HG02884 (cell line): Measurements from ENCODE around the gene SETD1B.

Source experiments
- ATAC-seq: cut with Tn5 transposase; IDR thresholded peaks from one replicate; pipeline ENCODE4 v1.9.1; 2021; ENCODE audit warnings: mild to moderate bottlenecking, moderate library complexity; ENCODE audit not compliant: unreplicated experiment

Gene SETD1B

GRCh38 chr12:121794534-121795033 is 9.2 kb upstream of the SETD1B start:
- ATAC-seq: peak; percentile 1

GRCh38 chr12:121795034-121795968 is 8.5 kb upstream of the SETD1B start:
- ATAC-seq: no peak

DNA sequence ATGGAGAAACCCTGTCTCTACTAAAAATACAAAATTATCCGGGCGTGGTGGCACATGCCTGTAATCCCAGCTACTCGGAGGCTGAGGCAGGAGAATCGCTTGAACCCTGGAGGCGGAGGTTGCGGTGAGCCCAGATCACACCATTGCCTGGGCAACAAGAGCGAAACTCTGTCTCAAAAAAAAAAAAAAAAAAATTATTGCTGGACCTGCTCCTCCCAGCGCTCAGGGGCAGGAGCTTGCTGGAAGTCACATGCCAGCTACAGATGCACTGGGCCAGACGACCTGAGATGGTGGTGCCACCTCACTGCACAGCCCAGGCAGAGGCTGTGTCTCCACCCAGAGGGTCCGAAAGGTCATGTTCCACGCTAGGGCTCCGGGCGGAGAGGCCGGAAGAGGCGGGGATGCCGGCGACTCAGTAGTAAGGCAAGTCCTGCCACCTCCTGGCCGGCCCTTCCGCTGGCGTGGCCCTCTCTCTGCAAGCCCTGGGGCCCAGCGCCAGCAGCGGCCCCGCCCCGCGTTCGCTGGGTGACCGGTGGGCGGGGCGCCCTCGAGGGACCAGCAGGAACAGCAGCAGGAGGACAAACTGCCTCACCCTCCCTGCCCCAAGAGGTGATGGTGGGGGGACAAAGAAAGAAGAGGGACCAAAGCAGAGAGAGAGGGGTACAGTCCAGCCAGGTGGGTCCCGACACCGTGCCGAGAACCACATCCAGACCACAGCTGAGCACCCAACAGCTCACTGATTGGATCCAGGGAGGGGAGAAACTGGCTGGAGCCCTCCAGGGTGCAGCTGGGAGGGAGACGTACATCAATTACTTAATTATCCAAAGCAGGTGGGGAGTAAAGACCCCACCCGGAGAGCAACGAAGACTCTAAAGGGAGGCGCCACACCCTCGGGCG is 6.7 kb upstream of the SETD1B start:
- no peak for ATAC-seq

GRCh38 chr12:121797937-121798786 is 5.6 kb upstream of the SETD1B start:
- no peak for ATAC-seq

DNA sequence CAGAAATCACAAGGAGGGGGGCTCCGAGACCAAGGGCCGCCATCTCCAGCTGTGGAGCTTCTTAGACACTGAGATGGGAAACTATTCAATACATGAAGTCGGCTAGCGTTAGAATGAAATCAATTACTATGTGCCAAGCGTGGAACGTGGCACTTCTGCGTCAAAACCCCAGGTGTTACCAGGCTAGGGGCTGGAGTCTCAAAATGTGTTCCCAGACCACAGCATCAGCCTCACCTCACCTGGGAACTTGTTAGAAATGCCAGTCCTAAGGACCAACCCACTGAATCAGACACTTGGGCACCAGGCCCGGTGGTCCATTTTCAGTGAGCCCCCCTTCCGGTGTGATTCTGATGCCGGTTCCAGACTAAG is 5.0 kb upstream of the SETD1B start:
- ATAC-seq: no peak

GRCh38 chr12:121799156-121799841 is 4.5 kb upstream of the SETD1B start:
- ATAC-seq: no peak

DNA sequence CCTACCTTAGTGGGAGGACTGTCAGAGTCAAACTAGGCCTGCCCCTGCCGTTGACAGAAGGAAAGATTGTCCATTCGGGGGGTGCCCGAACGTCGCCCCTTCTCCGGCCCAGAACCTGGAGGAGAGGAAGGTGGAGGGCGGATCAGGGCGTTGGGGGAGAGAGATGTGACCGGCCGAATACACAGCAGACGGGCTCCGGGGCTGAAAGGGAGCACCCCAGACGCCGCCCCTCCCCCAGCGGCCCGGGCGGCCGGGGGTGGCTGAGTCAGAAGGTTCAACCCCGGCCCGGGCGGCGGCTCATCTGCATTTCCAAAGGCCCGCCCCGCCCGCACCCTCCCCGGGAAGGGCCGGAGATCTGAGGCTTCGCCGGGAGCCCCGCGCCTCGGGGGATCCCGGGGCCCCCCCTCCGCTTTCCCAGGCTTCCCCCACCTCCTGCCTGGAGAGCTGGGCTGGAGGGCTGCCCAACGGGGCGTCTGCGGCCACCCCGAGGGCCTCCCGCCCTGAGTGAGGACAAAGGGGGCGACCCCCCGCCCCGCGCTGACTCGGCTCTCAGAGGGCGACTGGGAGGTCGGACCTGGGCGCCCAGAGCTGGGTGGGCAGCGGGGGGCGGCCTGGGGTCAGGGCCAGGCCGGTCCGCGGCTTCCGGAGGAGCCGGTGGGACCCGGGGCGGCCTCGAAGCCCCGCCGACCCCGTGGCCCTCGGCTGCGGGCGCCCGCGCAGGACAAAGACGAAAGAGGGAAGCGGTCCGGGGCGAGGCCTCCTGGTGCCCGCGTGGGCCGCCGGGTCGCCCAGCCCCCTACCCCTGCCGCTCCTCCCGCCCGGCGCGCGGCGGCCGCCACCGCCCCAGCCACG is 3.7 kb upstream of the SETD1B start:
- ATAC-seq: no peak

DNA sequence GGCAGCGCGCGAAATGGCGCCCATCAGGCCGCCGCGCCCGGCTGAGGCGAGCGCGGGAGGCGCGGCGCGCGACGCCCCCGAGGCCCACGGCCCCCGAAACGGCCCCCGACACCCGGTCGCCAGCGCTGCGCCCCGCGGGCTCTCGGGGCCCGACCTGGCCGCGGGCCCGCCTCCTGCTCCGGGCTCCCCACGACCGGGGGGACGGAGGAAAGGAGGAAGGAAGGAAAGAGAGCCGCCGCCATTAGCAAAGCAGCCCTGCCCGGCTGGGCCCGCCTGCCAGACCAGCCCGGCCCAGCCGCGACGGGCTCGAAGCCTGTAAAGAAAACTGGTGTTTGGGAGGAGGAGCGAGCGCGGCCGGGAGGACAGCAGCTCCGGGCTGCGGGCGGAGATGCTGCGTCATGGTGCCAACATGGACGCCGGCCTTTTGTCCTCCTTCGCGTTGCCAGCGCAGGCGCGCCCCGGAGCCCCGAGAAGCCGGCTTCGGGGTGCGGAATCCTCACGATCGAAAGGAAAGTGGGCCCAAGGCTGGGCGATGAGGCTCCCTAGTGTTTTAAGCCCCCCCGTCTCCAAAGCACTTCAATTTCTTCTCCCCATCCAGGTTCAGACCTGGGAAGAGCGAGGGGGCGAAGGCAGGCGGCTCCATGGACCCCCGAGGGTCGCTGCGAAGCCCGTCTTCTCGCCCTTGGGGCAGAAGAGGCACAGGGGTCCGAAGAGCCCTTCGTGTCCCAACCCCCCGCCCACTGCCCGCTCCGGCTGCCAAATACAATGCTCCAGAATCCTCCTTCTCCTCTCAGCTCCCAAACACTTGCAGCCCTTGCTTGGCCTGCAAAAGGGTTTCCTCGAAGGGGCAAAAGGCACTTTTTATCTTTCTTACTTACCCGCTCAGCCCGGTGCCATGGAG is 2.9 kb upstream of the SETD1B start:
- ATAC-seq: no peak

DNA sequence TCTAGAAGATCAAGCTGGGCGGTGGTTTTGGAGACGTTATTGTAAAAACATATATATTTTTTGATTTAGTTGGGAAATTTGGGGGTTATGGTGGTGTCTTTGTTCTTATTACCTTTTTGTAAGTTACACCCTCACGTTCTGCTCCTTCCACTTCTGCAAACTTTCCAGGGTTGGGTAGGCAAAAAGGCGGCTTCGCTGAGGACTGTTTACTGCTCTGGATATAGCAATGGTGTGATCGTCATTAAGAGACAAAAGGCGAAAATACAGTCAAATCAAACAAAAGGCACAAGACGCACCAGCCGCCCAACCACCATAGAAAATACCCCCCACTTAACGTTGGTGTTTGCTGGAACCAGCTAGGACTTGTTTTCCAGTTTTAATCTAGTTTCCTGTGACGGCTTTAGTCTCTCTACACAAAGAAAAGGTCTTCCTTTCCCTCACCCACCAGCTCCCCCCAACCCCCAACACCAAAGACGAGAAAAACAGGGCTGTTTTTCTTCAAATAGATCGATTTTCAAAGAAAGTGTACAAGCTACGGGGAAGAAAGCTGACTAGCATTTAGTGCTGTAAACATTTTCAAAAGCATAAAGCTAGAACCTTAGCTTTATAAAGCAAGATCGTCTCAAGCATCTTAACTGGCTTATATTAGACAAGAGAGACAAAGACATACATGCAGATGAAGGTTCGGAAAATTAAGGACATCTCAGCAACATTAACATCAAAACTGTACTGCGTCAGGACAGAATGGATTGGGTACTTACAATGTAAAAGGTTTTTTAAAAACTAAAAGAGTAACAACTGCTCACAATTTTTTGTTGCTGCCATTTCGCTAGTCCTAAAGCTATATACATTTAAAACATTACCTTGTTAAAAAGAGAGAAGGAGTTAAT is 2.0 kb upstream of the SETD1B start:
- no peak for ATAC-seq

DNA sequence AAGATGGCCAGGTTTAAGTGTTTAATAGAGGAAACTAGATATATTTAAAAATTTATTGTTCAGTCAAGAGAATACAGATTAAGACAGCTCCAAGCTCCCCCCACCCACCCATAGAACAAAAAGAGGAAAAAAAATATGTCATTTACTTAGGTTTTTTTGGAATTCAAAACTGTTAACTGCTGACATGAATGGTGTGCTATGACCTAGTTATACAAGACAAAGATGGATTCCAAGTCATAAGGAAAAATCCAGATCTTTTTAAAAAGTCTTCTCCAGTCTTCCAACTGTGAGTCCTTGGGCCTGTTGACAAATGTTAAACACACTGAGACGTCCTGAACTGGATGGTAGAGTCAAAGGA is 1.3 kb upstream of the SETD1B start:
- no peak for ATAC-seq

DNA sequence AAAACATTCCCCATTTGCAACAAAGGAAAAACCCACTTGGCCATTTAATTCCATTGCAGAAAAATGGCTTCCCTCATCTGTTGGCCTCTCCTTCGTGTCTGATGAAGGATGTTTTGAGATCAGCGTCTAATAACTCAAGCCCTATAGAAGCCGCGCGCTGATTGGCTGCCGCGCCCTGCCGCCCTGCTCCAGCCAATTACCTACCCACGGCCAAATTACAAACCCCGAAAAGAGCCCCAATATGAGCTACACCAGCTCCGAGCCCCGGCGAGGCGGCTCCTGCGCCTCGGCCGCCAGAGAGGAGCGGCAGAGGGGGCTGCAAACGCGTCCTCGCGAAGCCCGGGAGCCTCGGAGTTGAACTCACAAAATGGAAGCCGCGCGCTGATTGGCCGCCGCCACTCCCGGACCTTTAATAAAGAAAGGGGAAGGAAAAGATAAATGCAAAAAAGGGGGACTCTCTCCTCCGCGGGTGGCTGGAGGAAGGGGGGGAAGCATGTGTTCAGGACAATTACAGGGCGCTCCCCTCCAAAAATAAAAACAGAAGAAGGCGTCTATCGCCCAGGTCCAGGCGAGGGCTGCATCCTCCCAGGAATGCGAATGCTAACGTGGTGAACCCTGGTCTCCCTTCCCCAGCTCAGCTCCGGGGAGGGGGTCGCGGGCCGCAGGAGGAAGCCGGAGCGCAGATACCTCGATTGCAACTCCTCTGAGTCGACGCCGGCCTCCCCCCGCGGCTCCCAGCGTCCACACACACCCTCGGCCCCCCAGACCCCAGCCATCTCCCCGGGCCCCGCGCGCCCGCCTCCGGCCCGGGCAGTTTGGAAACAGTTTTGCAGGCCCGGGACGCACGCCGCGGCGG is 738 bp upstream of the SETD1B start:
- ATAC-seq: no peak

DNA sequence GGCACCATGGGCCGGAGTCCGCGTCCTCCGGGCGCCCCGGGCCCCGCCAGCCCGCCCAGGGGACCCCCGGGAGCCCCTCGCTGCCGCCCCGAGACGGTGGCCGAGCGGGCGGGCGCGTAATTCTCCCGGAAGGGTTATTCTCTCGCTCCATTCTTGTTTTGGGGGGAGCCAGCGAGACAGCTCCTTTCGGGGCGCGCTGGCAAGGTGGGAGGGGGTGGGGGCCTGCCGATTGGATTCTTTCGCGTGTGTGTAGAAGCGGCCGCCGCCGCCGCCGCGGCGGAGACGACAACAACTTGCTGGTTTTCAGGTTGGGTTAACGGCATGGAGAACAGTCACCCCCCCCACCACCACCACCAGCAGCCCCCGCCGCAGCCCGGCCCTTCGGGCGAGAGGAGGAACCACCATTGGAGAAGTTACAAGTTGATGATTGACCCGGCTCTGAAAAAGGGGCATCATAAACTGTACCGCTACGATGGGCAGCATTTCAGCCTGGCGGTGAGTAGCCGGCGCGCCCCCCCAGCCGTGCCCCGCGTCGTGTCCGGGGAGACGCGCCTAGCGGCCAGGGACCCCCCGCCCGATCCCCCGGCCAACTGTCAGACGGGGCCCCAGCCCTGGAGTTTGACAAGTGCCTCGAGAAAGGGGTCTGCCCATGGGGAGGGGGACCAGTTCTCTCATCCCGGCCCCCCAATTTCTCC is 755 bp downstream of the SETD1B start:
- ATAC-seq: no peak

DNA sequence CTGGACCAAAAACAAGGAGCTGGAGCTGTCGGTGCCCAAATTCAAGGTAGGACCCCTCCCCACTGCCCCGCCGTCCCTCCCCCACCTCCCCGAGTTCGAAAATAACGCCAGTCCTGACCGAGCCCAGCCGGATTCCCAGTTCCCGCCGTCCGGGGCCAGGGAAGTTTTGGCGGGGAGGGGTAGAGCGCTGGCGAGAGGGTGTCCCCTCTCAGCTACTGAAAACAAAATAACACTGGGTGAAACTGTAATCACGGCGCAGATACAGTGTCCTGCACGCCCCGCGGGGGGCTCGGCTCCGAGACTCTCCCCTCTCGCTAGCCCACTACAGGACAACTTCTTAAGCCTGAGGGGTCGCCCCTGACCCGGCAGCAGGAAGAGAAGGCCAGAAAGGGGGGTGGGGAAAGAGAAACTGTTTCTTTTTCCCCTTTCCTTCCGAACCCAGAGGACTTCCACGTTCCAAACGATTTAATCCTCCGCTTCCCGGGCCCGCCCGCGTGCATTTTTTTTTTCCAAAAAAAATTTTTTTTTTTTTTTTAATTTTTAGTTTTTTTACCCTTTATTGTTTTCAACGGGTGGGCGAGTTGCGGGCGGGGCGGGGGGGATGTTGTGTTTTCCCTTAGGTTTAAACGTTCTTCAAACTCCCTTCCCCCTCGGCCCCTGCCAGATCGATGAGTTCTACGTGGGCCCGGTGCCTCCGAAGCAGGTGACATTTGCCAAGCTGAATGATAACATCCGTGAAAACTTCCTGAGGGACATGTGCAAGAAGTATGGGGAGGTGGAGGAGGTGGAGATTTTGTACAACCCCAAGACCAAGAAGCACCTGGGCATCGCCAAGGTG is 1.6 kb downstream of the SETD1B start:
- no peak for ATAC-seq

GRCh38 chr12:121806009-121806545 is 2.3 kb downstream of the SETD1B start:
- no peak for ATAC-seq
